ENCODE results near the gene PES1.
"Not testable (repeated sequence)": the region's sequence is repeated elsewhere in the genome, so short reads cannot be mapped to it uniquely, and the experiment has no call there.

PES1 gene

DNA sequence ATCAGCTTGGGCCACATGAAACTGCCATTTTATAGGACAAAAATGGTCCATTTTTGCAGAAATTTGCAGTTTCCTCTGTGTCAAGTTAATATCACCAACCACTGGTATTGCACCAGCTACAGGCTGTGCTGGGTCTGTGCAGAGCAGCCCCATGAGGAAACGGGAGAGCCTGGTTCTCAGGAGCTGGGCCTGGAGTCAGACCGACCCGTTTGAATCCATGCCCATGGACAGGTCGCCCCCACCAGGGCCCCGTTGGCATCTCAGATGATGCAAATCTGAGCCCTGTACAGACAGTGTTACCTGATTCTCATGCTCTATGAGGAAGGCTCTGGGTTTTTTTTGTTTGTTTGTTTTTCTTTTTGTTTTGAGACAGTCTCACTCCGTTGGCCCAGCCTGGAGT, 35.3 kb downstream of the PES1 start:
- no peak for DNase-seq (ENCODE audit: low read depth in 4 of 4, low spot score in 1 of 4)

- no peak for DNase-seq (ENCODE audit: low read depth in 4 of 4, low spot score in 1 of 4)
These were observed 36.2 kb downstream of the PES1 start for GRCh38 chr22:30555282-30556210.

- DNase-seq (ENCODE audit: low read depth in 4 of 4, low spot score in 1 of 4): no peak
These were observed 37.7 kb downstream of the PES1 start for GRCh38 chr22:30553971-30554370.

DNA sequence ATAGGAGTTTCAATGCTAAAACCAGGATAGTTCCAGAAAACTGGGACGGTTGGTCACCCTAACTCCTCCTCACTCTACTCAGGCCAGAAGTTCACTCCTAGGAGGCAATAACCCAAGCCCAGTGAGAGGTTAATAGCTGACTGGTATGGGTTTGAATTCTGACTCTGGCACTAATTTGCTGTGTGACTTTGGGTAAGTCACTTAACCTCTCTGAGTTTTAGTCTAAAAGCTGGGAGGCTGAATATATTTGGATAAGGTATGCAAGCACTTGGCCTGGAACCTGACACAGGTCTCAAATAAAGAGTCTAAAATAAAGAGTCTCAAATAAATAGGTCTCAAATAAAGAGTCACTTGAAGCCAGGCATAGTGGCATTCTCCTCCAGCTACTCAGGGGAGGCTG, 39.0 kb downstream of the PES1 start:
- no peak for DNase-seq (ENCODE audit: low read depth in 4 of 4, low spot score in 1 of 4)

DNA sequence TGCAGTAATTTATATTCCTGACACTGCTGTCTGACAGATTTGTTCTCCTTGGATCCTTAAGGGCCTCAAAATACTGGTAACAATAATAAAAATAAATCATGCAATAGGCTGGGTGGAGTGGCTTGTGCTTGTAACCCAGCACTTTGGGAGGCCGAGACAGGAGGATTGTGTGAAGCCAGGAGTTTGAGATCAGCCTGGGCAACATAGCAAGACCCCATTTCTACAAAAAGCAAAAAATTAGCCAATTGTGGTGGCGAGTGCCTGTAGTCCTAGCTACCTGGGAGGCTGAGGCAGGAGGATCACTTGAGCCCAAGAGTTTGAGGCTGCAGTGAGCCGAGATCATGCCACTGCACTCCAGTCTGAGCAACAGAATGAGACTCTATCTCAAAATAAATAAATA, 39.9 kb downstream of the PES1 start:
- DNase-seq (ENCODE audit: low read depth in 4 of 4, low spot score in 1 of 4): not testable (repeated sequence)

- DNase-seq (ENCODE audit: low read depth in 4 of 4, low spot score in 1 of 4): no peak
These were observed 44.5 kb downstream of the PES1 start for GRCh38 chr22:30547188-30547587.

- DNase-seq (ENCODE audit: low read depth in 4 of 4, low spot score in 1 of 4): no peak
These were observed 45.1 kb downstream of the PES1 start, which contains the start of gene SEC14L6 for GRCh38 chr22:30546616-30547015. SEC14L6 (minus strand) TSS chr22:30546741; CDS start chr22:30546682, 59 bp downstream.

DNA sequence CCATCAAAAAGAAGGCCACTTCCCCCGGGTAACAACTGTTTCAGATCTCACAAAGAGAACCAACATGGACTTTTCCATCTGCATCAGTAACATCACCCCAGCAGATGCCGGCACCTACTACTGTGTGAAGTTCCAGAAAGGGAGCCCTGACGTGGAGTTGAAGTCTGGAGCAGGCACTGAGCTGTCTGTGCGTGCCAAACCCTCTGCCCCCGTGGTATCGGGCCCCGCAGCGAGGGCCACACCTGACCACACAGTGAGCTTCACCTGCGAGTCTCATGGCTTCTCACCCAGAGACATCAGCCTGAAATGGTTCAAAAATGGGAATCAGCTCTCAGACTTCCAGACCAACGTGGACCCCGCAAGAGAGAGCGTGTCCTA, 48.9 kb downstream of the PES1 start:
- DNase-seq (ENCODE audit: low read depth in 4 of 4, low spot score in 1 of 4): no peak

- no peak for DNase-seq (ENCODE audit: low read depth in 4 of 4, low spot score in 1 of 4)
These were observed 49.5 kb downstream of the PES1 start for GRCh38 chr22:30541961-30542810.

DNA sequence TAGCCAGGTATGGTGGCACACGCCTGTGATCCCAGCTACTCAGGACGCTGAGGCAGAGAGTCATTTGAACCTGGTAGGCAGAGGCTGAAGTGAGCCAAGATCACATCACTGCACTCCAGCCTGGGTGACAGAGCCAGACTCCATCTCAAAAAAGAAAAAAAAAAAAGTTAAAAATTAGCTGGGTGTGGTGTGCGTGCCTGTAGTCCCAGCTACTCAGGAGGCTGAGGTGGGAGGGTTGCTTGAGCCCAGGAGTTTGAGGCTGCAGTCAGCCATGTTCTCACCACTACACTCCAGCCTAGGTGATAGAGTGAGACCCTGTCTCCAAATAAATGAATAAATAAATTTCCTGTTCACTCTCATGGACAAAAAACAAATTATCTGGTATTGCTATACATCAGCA, 50.2 kb downstream of the PES1 start:
- not testable (repeated sequence) for DNase-seq (ENCODE audit: low read depth in 4 of 4, low spot score in 1 of 4)

GRCh38 chr22:30539368-30539767, 52.3 kb downstream of the PES1 start:
- no peak for DNase-seq (ENCODE audit: low read depth in 4 of 4, low spot score in 1 of 4)

DNA sequence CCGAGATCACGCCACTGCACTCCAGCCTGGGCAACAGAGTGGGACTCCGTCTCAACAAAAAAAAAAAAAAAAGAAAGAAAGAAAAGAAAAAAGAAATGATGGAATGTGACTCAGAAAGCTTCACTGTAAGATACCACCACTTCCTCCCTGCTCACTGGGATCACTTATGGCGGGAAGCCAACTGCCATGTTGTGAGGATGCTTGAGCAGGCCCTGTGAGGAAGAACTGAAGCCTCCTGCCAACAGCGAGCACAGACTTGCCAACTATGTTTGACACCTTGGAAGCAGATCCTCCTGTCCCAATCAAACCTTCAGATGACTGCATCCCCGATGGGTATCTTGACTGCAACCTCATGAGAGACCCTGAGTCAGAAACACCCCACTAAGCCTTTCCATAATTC, 53.4 kb downstream of the PES1 start:
- no peak for DNase-seq (ENCODE audit: low read depth in 4 of 4, low spot score in 1 of 4)

DNA sequence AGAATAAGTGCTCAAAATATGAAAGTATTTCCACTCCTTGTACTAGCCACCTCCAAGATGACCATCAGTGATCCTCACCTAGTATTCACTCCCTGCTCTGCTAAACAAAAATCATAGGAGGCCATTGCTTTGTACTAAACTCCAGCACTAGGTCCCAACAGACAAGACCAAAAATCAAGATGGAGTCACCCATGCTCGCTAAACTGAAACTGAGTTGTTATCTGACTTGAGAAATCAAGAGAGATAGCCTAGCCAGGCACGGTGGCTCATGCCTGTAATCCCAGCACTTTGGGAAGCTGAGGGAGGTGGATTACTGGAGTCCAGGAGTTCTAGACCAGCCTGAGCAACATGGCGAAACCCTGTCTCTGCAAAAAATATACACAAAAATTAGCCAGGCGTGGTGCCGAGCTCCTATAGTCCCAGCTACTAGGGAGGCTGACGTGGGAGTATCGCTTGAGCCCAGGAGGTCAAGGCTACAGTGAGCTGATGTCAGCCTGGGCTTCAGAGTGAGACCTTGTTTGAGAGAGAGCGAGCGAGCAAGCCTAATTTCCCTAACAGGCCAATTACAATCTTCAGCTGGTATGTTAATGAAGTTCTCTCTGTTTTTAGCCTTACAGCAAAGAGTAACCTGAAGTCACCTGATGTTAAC, 54.5 kb downstream of the PES1 start:
- DNase-seq (ENCODE audit: low read depth in 4 of 4, low spot score in 1 of 4): no peak

DNA sequence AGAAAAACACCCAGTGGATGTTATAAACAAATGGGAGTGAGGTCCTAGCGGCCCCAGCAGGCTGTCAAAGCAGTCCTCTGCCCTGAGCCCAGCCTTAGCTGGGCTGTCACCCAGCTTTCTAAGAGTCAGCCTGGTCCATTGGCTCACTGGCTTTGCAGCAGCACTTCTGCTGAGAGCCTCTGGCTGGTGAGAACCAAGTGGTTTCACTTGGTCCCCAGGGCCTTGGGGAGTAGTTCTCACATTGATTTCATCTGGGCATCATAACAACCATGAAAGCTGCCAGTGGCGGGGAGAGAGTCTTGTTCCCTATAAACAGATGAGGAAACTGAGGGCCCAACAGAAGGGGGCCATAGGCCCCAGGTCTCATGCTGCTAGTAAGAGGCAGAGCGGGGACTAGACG, 56.5 kb downstream of the PES1 start:
- DNase-seq (ENCODE audit: low read depth in 4 of 4, low spot score in 1 of 4): no peak

DNA sequence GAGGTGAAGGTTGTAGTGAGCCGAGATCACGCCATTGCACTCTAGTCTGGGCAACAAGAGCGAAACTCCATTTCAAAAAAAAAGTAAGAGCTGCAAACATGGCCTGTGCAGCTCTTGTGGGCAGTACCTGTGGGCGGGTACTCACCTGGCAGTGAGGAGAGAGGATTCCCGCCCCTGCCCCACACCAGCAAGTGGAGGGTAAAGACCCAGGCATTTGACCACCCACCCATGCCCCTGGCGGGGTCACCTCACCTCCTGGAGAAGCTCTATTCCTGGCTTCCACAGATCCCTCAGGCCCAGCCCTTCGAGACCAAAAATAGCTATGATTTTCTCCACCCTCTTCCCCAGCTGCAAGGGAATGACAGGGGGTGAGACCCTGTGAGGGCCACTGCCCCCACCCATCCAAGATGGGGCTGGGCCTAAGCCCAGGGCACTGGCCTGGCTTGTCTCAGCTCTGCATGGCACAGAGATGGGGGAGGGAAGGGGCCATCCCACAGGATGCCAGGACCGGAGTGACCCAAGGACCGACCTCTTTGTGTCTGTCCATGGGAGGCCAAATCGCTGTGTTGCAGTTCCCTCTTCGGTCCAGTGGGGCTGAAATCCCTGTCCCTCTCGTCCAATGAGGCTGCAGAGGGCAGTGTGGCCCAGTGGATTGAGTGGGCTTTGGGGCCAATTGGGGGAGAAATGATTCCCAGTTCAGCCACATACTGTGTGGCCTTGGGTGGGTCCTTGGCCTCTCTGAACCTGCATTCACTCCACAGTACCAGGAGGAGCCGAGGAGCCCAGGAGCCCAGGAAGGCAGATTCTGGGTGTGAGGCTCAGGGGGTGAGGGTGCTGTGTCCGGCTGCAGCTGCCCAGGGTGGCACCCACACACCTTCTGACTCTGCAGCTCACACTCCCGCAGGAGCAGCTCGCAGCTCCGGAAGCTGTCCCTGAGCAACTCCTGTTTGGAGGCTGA, 59.8 kb downstream of the PES1 start:
- no peak for DNase-seq (ENCODE audit: low read depth in 4 of 4, low spot score in 1 of 4)

DNA sequence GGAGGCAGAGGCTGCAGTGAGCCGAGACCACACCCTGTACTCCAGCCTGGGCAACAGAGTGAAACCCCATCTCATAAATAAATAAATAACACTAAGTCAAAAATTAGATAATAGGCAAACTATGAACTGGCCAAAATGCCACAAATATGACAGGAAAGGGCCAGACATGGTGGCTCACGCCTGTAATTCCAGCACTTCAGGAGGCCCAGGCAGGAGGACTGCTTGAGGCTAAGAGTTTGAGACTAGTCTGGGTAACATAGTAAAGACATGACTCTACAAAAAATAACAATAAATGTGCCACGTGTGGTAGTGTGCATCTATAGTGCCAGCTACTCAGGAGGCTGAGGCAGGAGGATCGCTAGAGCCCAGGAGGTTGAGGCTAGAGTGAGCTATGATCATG, 65.1 kb downstream of the PES1 start:
- no peak for DNase-seq (ENCODE audit: low read depth in 4 of 4, low spot score in 1 of 4)
